Loucy (cell line): Measurements from ENCODE around the gene LCN10.

ENCODE experiments used
- H2AFZ ChIP-seq: fragments of 200-600 bp; sonication (generic); 2 replicates; pipeline ENCODE4 v1.6.0; 2016; ENCODE audit warnings: antibody characterized with exemption, mild to moderate bottlenecking, low read length, moderate library complexity
- H3F3A ChIP-seq: fragments of 200-600 bp; 2 replicates; pipeline ENCODE4 v1.6.0; 2016; ENCODE audit warnings: antibody characterized with exemption, low read depth, mild to moderate bottlenecking
- H3K27me3 ChIP-seq: fragments of 200-600 bp; sonication (generic); 2 replicates; pipeline ENCODE4 v1.6.1; 2014; ENCODE audit warnings: low read length, mild to moderate bottlenecking; ENCODE audit not compliant: insufficient read depth, poor library complexity, severe bottlenecking
- H3K36me3 ChIP-seq: fragments of 200-600 bp; sonication (generic); 2 replicates; pipeline ENCODE4 v1.6.1; 2016; ENCODE audit warnings: low read length; ENCODE audit not compliant: insufficient read depth
- H3K4me1 ChIP-seq: fragments of 200-600 bp; sonication (generic); 2 replicates; pipeline ENCODE4 v1.5.1; 2014; ENCODE audit warnings: low read length, mild to moderate bottlenecking; ENCODE audit not compliant: insufficient read depth, poor library complexity, severe bottlenecking
- H3K4me2 ChIP-seq: fragments of 200-600 bp; sonication (generic); 2 replicates; pipeline ENCODE4 v1.6.0; 2014; ENCODE audit warnings: antibody characterized with exemption, low read length, low read depth, mild to moderate bottlenecking; ENCODE audit not compliant: poor library complexity, severe bottlenecking
- H3K4me3 ChIP-seq: fragments of 200-600 bp; sonication (generic); 2 replicates; pipeline ENCODE4 v1.5.1; 2014; ENCODE audit warnings: low read length, mild to moderate bottlenecking, mixed read lengths; ENCODE audit not compliant: poor library complexity, severe bottlenecking
- H3K79me2 ChIP-seq: fragments of 200-600 bp; sonication (generic); 2 replicates; pipeline ENCODE4 v1.6.1; 2014; ENCODE audit warnings: low read length; ENCODE audit not compliant: insufficient read depth
- H3K9ac ChIP-seq: fragments of 200-600 bp; sonication (generic); 2 replicates; pipeline ENCODE4 v1.6.0; 2014; ENCODE audit warnings: mild to moderate bottlenecking, low read depth, low read length, moderate library complexity; ENCODE audit not compliant: poor library complexity, severe bottlenecking
- H3K9me2 ChIP-seq: fragments of 200-600 bp; sonication (generic); replicated peaks from 2 replicates; pipeline ENCODE4 v1.6.1; 2016; ENCODE audit warnings: low read depth, low read length, mixed read lengths
- H3K9me3 ChIP-seq: fragments of 200-600 bp; sonication (generic); 2 replicates; pipeline ENCODE4 v1.6.1; 2014; ENCODE audit warnings: mild to moderate bottlenecking, antibody characterized with exemption, low read length, low read depth; ENCODE audit not compliant: insufficient read depth
- H4K20me1 ChIP-seq: fragments of 200-600 bp; sonication (generic); 2 replicates; pipeline ENCODE4 v1.6.0; 2014; ENCODE audit warnings: antibody characterized with exemption, low read length, mild to moderate bottlenecking; ENCODE audit not compliant: insufficient read depth, poor library complexity, severe bottlenecking
- CTCF ChIP-seq: fragments of 200-600 bp; sonication (generic); conservative IDR thresholded peaks from 2 replicates; pipeline ENCODE4 v1.5.1; 2014; ENCODE audit warnings: mild to moderate bottlenecking, antibody characterized with exemption, low read length
- EZH2phosphoT487 ChIP-seq: fragments of 200-600 bp; IDR thresholded peaks from 2 replicates; pipeline ENCODE4 v1.6.1; 2018; ENCODE audit warnings: antibody characterized with exemption, mild to moderate bottlenecking, moderate library complexity, borderline replicate concordance

The LCN10 gene

GRCh38 chr9:136692185-136693134, 50.3 kb downstream of the LCN10 start:
- no peaks in the 10 kb centered on the region for H3K79me2 ChIP-seq
- no peak overlapping the region for H2AFZ ChIP-seq
- no peaks in the 10 kb centered on the region for H3K27me3 ChIP-seq
- H3K4me1 ChIP-seq: no peaks in the 10 kb centered on the region
- H3K4me2 ChIP-seq: no peak overlapping the region
- no peaks in the 10 kb centered on the region for H3F3A ChIP-seq
- H3K9me3 ChIP-seq: no peaks in the 10 kb centered on the region
- H3K36me3 ChIP-seq: no peaks in the 10 kb centered on the region
- H3K9ac ChIP-seq: no peak overlapping the region
- no peaks in the 10 kb centered on the region for H4K20me1 ChIP-seq
- TF ChIP-seq EZH2phosphoT487 (no peak), CTCF (no peak)
- no peak overlapping the region for H3K4me3 ChIP-seq
- no peaks in the 10 kb centered on the region for H3K9me2 ChIP-seq

GRCh38 chr9:136691316-136692184, 51.2 kb downstream of the LCN10 start:
- no peak overlapping the region for H3K4me3 ChIP-seq
- no peaks in the 10 kb centered on the region for H3K9me3 ChIP-seq
- peaks cover 2% of the 10 kb centered on the region; the same call in 1 of the 2 replicates for H3K79me2 ChIP-seq
- no peak overlapping the region for H3K9ac ChIP-seq
- no peaks in the 10 kb centered on the region for H3F3A ChIP-seq
- H3K27me3 ChIP-seq: no peaks in the 10 kb centered on the region
- no peaks in the 10 kb centered on the region for H4K20me1 ChIP-seq
- H3K36me3 ChIP-seq: no peaks in the 10 kb centered on the region
- no peak overlapping the region for H2AFZ ChIP-seq
- peaks cover under 1% of the 10 kb centered on the region for H3K4me1 ChIP-seq
- H3K4me2 ChIP-seq: no peak overlapping the region
- TF ChIP-seq CTCF (no peak), EZH2phosphoT487 (no peak)
- H3K9me2 ChIP-seq: no peaks in the 10 kb centered on the region

DNA sequence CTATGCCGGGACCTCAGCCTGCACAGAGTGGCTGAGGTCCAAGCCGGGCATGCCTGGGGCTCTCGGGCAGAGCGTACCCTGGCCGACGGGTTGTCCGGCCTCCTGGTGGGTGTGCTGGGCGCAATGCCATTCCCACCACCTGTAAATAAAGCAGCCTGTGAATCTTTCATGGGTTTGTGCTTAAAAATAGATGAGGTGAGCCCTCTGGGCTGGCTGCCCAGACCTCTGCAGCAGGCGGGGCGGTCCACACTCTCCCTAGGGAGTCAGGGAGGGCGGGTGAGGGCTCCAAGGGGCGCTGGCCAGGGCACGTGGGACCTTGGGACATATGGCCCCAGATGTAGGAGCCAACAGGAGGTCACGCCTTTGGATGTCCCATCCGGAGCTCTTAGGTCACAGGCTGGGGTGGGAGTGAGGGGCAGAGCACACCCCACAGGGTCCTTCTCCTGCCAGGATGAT, 51.9 kb downstream of the LCN10 start:
- H2AFZ ChIP-seq: no peak overlapping the region
- TF ChIP-seq CTCF (no peak), EZH2phosphoT487 (no peak)
- no peaks in the 10 kb centered on the region for H3K36me3 ChIP-seq
- H4K20me1 ChIP-seq: peaks cover 5% of the 10 kb centered on the region
- no peaks in the 10 kb centered on the region for H3K27me3 ChIP-seq
- H3K9ac ChIP-seq: no peak overlapping the region
- no peaks in the 10 kb centered on the region for H3F3A ChIP-seq
- H3K4me1 ChIP-seq: peaks cover 8% of the 10 kb centered on the region
- no peak overlapping the region for H3K4me3 ChIP-seq
- no peaks in the 10 kb centered on the region for H3K9me2 ChIP-seq
- H3K79me2 ChIP-seq: peaks cover 9% of the 10 kb centered on the region
- no peaks in the 10 kb centered on the region for H3K9me3 ChIP-seq
- H3K4me2 ChIP-seq: no peak overlapping the region
